ENCODE measurements around the gene KIF16B. TPM values are rescaled to one million over a fixed set of nuclear protein-coding genes. Genes with fewer than 3 reads are reported as not detected.

Gene KIF16B
- total RNA-seq, 1 experiment from 2014 or later = 7.0 TPM

DNA sequence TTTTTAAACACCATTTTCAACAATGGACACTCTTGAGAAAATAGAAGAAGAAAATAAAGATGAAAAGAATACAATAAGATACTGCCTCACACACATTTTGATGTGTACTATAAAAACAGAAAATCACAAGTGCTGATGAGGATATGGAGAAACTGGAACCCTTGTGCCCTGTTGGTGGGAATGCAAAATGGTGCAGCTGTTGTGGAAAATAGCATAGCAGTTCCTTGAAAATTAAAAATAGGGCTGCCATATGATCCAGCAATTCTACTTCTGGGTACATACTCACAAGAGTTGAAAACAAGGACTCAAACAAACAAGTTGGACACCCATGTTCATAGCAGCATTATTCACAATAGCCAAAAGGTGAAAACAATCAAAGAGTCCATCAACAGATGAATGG lies 173.0 kb downstream of the KIF16B start:
- Histone ChIP-seq H3K9me2 (ENCODE audit: insufficient read depth) (no peaks in the 10 kb centered on the region), H3K79me2 (ENCODE audit: insufficient read depth, low read length) (no peaks in the 10 kb centered on the region), H2AFZ (ENCODE audit: low read depth, low read length, poor library complexity, severe bottlenecking) (no peak overlapping the region), H3K4me2 (ENCODE audit: low read length) (no peak overlapping the region), H3K27ac (ENCODE audit: low read depth, low read length) (no peak overlapping the region), H3K9ac (ENCODE audit: low read length) (no peak overlapping the region), H4K20me1 (ENCODE audit: insufficient read depth) (no peaks in the 10 kb centered on the region), H3K4me3 (replicated peaks in 1 of 2; ENCODE audit: low read depth in 1 of 2, low read length in 2 of 2) (no peak overlapping the region), H3K36me3 (ENCODE audit: control insufficient read depth in 1 of 2, insufficient read depth in 2 of 2, low read length in 2 of 2) (no peaks in the 10 kb centered on the region), H3K27me3 (ENCODE audit: insufficient read depth, low read length) (no peaks in the 10 kb centered on the region), H3K4me1 (ENCODE audit: control insufficient read depth in 1 of 2, insufficient read depth in 2 of 2, low read length in 2 of 2) (no peaks in the 10 kb centered on the region), H3K9me3 (ENCODE audit: control insufficient read depth in 1 of 2, insufficient read depth in 1 of 2, low read depth in 1 of 2, low read length in 2 of 2) (no peaks in the 10 kb centered on the region)
- intact Hi-C loops (cut with micrococcal nuclease) = no loop called here
- ChIA-PET RAD21 (ENCODE audit: low non-redundant PET in 1 of 2, low total read pairs in 2 of 2, uncharacterized antibody in 2 of 2, unreplicated experiment in 2 of 2) (no interaction called here), CTCF (no interaction called here), POLR2A (no interaction called here)
- BruUV-seq (replicated peaks) = no TSS peak
- no peak for DNase-seq (ENCODE audit: low read depth, low spot score)
- ATAC-seq = no peak
- TF ChIP-seq JUND (IDR thresholded peaks at IDR 0.05) = no peak
- no peak for TF ChIP-seq ZFX (IDR thresholded peaks at IDR 0.05)
- TF ChIP-seq ELF1 (IDR thresholded peaks at IDR 0.05; ENCODE audit: borderline replicate concordance, low read depth) = no peak
- no peak for TF ChIP-seq EZH2 (IDR thresholded peaks at IDR 0.05)

GRCh38 chr20:16399801-16400200 lies 173.4 kb downstream of the KIF16B start:
- Histone ChIP-seq H3K27ac (ENCODE audit: low read depth, low read length) (no peak overlapping the region), H3K4me3 (replicated peaks in 1 of 2; ENCODE audit: low read depth in 1 of 2, low read length in 2 of 2) (no peak overlapping the region), H3K9me3 (ENCODE audit: control insufficient read depth in 1 of 2, insufficient read depth in 1 of 2, low read depth in 1 of 2, low read length in 2 of 2) (no peaks in the 10 kb centered on the region), H3K4me2 (ENCODE audit: low read length) (no peak overlapping the region), H3K79me2 (ENCODE audit: insufficient read depth, low read length) (no peaks in the 10 kb centered on the region), H3K9me2 (ENCODE audit: insufficient read depth) (no peaks in the 10 kb centered on the region), H2AFZ (ENCODE audit: low read depth, low read length, poor library complexity, severe bottlenecking) (no peak overlapping the region), H3K36me3 (ENCODE audit: control insufficient read depth in 1 of 2, insufficient read depth in 2 of 2, low read length in 2 of 2) (no peaks in the 10 kb centered on the region), H3K4me1 (ENCODE audit: control insufficient read depth in 1 of 2, insufficient read depth in 2 of 2, low read length in 2 of 2) (no peaks in the 10 kb centered on the region), H3K9ac (ENCODE audit: low read length) (no peak overlapping the region), H3K27me3 (ENCODE audit: insufficient read depth, low read length) (no peaks in the 10 kb centered on the region), H4K20me1 (ENCODE audit: insufficient read depth) (no peaks in the 10 kb centered on the region)
- DNase-seq (ENCODE audit: low read depth, low spot score) = no peak
- POLR2A ChIA-PET = no interaction called here
- RAD21 ChIA-PET (ENCODE audit: low non-redundant PET in 1 of 2, low total read pairs in 2 of 2, uncharacterized antibody in 2 of 2, unreplicated experiment in 2 of 2) = no interaction called here
- ATAC-seq = no peak
- CTCF ChIA-PET = no interaction called here
- intact Hi-C loops (cut with micrococcal nuclease) = no loop called here
- BruUV-seq (replicated peaks) = no TSS peak
- TF ChIP-seq TCF7L2 (IDR thresholded peaks at IDR 0.05; ENCODE audit: borderline replicate concordance, extremely low read depth, insufficient read depth, insufficient read length) = no peak
